Fibroblast of pulmonary artery (primary cell): Measurements from ENCODE around the gene WFS1.

Experiments used
- DNase-seq: peaks from one replicate; pipeline ENCODE4 v3.0.0-alpha.2; 2010; ENCODE audit warnings: low read depth
- H3K4me3 ChIP-seq: replicated peaks from 2 replicates; pipeline ENCODE4 v1.5.1; 2011; ENCODE audit warnings: low read depth, mild to moderate bottlenecking, control low read depth, low read length, moderate library complexity
- CTCF ChIP-seq: IDR thresholded peaks from 2 replicates; pipeline ENCODE4 v1.5.1; 2011; ENCODE audit warnings: mild to moderate bottlenecking, control low read depth, low read length, inconsistent platforms; ENCODE audit errors: missing control alignments

WFS1 gene

GRCh38 chr4:6349896-6350603 is 80.4 kb downstream of the WFS1 start:
- TF ChIP-seq CTCF: no peak
- no peak overlapping the region for H3K4me3 ChIP-seq
- no peak for DNase-seq

- H3K4me3 ChIP-seq: no peak overlapping the region
- no peak for TF ChIP-seq CTCF
- no peak for DNase-seq
These were observed 81.0 kb downstream of the WFS1 start for GRCh38 chr4:6350646-6351045.

GRCh38 chr4:6351246-6352000 is 81.8 kb downstream of the WFS1 start:
- no peak for TF ChIP-seq CTCF
- H3K4me3 ChIP-seq: no peak overlapping the region
- DNase-seq: no peak

DNA sequence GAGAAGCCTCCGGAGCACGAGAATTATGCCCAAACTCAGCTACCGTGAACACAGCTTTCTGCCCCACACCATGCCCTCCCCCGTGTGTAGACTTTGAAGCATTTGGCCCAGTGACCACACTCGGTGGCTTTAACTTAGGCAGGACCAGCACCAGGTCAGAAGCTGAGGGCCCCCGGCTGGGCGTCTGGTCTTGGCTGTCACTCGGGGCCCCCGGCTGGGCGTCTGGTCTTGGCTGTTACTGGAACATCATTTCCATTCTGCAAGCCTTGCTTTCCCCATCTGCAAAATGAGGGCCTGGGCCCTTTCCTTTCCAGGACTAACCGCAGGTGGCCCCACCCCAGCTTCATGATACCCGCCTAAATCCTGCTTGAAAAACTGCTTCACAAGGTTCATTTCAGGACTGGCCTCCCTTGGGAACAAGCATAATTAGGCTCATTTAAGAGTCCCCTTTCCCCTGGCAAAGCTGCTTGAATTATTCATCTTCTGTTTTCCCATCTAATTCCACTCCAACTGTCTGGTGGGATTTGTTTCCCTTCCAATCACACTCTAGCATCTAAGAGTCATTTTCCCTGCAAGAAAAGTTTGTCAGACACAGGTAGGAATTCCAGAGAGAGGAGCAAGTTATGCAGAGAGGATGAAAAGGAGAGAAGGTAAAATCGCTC is 82.5 kb downstream of the WFS1 start:
- no peak for DNase-seq
- H3K4me3 ChIP-seq: no peak overlapping the region
- TF ChIP-seq CTCF: no peak
